Endothelial cell of umbilical vein (primary cell): ENCODE results near the gene SUN3. TPM values are rescaled to one million over a fixed set of nuclear protein-coding genes. Genes with fewer than 3 reads are reported as not detected.

Experiments used
- BruUV-seq: library from RNA; stranded (reverse); fragments of 400-500 nt; replicated peaks from 2 replicates; lab custom pipeline; 2021; lab: Mats Ljungman, UMichigan
- CTCF ChIA-PET: fragments of 300-600, 350-600 bp; sonication (Branson Sonifier 250); formaldehyde crosslinking; loops from one replicate; lab custom pipeline; 2021; ENCODE audit warnings: antibody characterized with exemption, inconsistent platforms; lab: Charles Lee
- POLR2A ChIA-PET: fragments of 300-600, 350-600 bp; sonication (Branson Sonifier 250); formaldehyde crosslinking; loops from one replicate; lab custom pipeline; 2021; ENCODE audit warnings: antibody characterized with exemption, inconsistent platforms; lab: Charles Lee
- DNase-seq: peaks from one replicate; pipeline ENCODE4 v3.0.0-alpha.2; 2011; ENCODE audit warnings: low read depth, low spot score
- FAIRE-seq: peaks from 2 replicates; lab custom pipeline; 2011; peaks lifted over from hg19 to GRCh38; lab: Jason Lieb, UNC
- H2AFZ ChIP-seq: 2 replicates; pipeline ENCODE4 v1.6.0; 2012; ENCODE audit warnings: low read depth, low read length, control low read depth, inconsistent platforms
- H3K27ac ChIP-seq: 2 replicates; pipeline ENCODE4 v1.5.1; 2011; ENCODE audit warnings: low read depth, mild to moderate bottlenecking, control low read depth, low read length, moderate library complexity; ENCODE audit not compliant: insufficient read depth
- H3K27me3 ChIP-seq, 2 experiments: 2 replicates each; pipeline versions ENCODE4 v1.6.0 to v1.6.1; 2011; ENCODE audit warnings: low read length in 2 of 2, mixed read lengths in 1 of 2; ENCODE audit not compliant: control insufficient read depth in 2 of 2, insufficient read depth in 2 of 2
- H3K36me3 ChIP-seq, 2 experiments: 2 replicates in 1 of 2; 3 replicates in 1 of 2; pipeline ENCODE4 v1.5.1; 2011; ENCODE audit warnings: low read length in 2 of 2, mild to moderate bottlenecking in 1 of 2, moderate library complexity in 1 of 2; ENCODE audit not compliant: control insufficient read depth in 2 of 2, insufficient read depth in 2 of 2; ENCODE audit errors: extremely low read depth in 1 of 2
- H3K4me1 ChIP-seq: 3 replicates; pipeline ENCODE4 v1.5.1; 2011; ENCODE audit warnings: mild to moderate bottlenecking, low read length; ENCODE audit not compliant: control insufficient read depth, insufficient read depth; ENCODE audit errors: extremely low read depth
- H3K4me2 ChIP-seq: 2 replicates; pipeline ENCODE4 v1.6.1; 2011; ENCODE audit warnings: low read length, control low read depth, mixed read lengths; ENCODE audit not compliant: insufficient read depth
- H3K4me3 ChIP-seq, 3 experiments: fragments of 200-600 bp in 1 of 3; sonication (generic), shearing (Covaris generic) in 1 of 3; replicated peaks in 1 of 3; 2 replicates each; pipeline ENCODE4 v1.5.1; 2011 to 2016; ENCODE audit warnings: control low read depth in 3 of 3, low read length in 3 of 3, mild to moderate bottlenecking in 2 of 3, inconsistent platforms in 1 of 3, low read depth in 1 of 3, moderate library complexity in 1 of 3; ENCODE audit not compliant: insufficient read depth in 1 of 3
- H3K79me2 ChIP-seq: 2 replicates; pipeline ENCODE4 v1.6.0; 2012; ENCODE audit warnings: low read length, inconsistent platforms; ENCODE audit not compliant: control insufficient read depth, insufficient read depth
- H3K9ac ChIP-seq: replicated peaks from 2 replicates; pipeline ENCODE3; 2011; ENCODE audit warnings: low read length, control low read depth; ENCODE audit not compliant: insufficient read depth; ENCODE audit errors: extremely low read depth
- H3K9me1 ChIP-seq: replicated peaks from 3 replicates; pipeline ENCODE4 v1.6.0; 2011; ENCODE audit warnings: mild to moderate bottlenecking, low read length; ENCODE audit not compliant: control insufficient read depth, insufficient read depth; ENCODE audit errors: extremely low read depth
- H3K9me3 ChIP-seq: replicated peaks from 2 replicates; pipeline ENCODE4 v1.5.1; 2012; ENCODE audit warnings: low read length, inconsistent platforms; ENCODE audit not compliant: control insufficient read depth, insufficient read depth
- H4K20me1 ChIP-seq: replicated peaks from 2 replicates; pipeline ENCODE3; 2011; ENCODE audit warnings: mild to moderate bottlenecking, low read length; ENCODE audit not compliant: control insufficient read depth, insufficient read depth; ENCODE audit errors: extremely low read depth
- CTCF ChIP-seq, 2 donors: IDR thresholded peaks; 1 replicate in 1 of 2; 2 replicates in 1 of 2; pipeline ENCODE4 v1.5.1; 2011; ENCODE audit warnings: low read length in 2 of 2, mild to moderate bottlenecking in 2 of 2, moderate library complexity in 2 of 2, control low read depth in 1 of 2, inconsistent platforms in 1 of 2, low read depth in 1 of 2; ENCODE audit not compliant: insufficient read depth in 1 of 2; ENCODE audit errors: extremely low read depth in 1 of 2
- EZH2 ChIP-seq: IDR thresholded peaks from 2 replicates; pipeline ENCODE4 v1.6.1; 2012; ENCODE audit warnings: borderline replicate concordance, low read depth, mild to moderate bottlenecking, moderate library complexity, low read length, inconsistent platforms; ENCODE audit not compliant: severe bottlenecking
- FOS ChIP-seq: IDR thresholded peaks from 2 replicates; pipeline ENCODE4 v1.6.1; 2011; ENCODE audit warnings: mild to moderate bottlenecking, low read length, moderate library complexity, borderline replicate concordance; ENCODE audit not compliant: insufficient read depth
- GATA2 ChIP-seq: IDR thresholded peaks from 2 replicates; pipeline ENCODE4 v1.7.0; 2011; ENCODE audit warnings: low read depth, mild to moderate bottlenecking, moderate library complexity, mixed read lengths, low read length; ENCODE audit not compliant: insufficient read length, insufficient read depth
- JUN ChIP-seq: IDR thresholded peaks from 2 replicates; pipeline ENCODE4 v1.6.1; 2011; ENCODE audit warnings: borderline replicate concordance, low read depth; ENCODE audit not compliant: insufficient read length, insufficient read depth
- MAX ChIP-seq: IDR thresholded peaks from 2 replicates; pipeline ENCODE4 v1.6.1; 2011; ENCODE audit not compliant: insufficient read depth, insufficient read length
- MYC ChIP-seq: IDR thresholded peaks from one replicate; pipeline ENCODE4 v1.6.1; 2011; ENCODE audit warnings: mild to moderate bottlenecking, low read depth, low read length
- POLR2A ChIP-seq: IDR thresholded peaks from 2 replicates; pipeline ENCODE4 v1.6.1; 2012; ENCODE audit warnings: low read depth, mild to moderate bottlenecking, control low read depth, low read length
- dilution Hi-C: fragments of 300-500 bp; cut with MboI; formaldehyde crosslinking; loops from one replicate; pipeline ENCODE4 v1.15.0; 2019; ENCODE audit warnings: low sequenced_read_pairs; ENCODE audit not compliant: extremely low pct_ligation_motif_present
- intact Hi-C: fragments of 100-400 bp; cut with micrococcal nuclease; formaldehyde crosslinking; loops from one replicate; pipeline ENCODE4 v1.10.0; 2022
- polyA plus RNA-seq, 4 experiments: library from polyadenylated mRNA; depleted of rRNA in 3 of 4; stranded (reverse) in 3 of 4; unstranded in 1 of 4; fragments of >200 nt; gene quantifications; 2 replicates each; pipeline versions ENCODE4 v1.2.1 to v1.2.3, GENCODE V29; 2011 to 2012; ENCODE audit warnings: missing spikeins in 1 of 4
- total RNA-seq: library from RNA; stranded (reverse); gene quantifications from 2 replicates; pipeline ENCODE4 v1.2.3, GENCODE V29; 2021

Gene SUN3
- total and polyA plus RNA-seq, 2 donors (not counting 3 experiments of a cell fraction or from before 2014, with no cell fraction given), result not detected

- no peaks in the 10 kb centered on the region for H3K79me2 ChIP-seq
- H3K36me3 ChIP-seq, result no peaks in the 10 kb centered on the region
- H3K27me3 ChIP-seq, result peaks cover 4 to 5% of the 10 kb centered on the region in 2 experiments
- intact Hi-C loops (no loop called here), dilution Hi-C loops (no loop called here)
- no peaks in the 10 kb centered on the region for H4K20me1 ChIP-seq
- H3K4me1 ChIP-seq, result no peaks in the 10 kb centered on the region
- POLR2A ChIA-PET, result no interaction called here
- no peaks in the 10 kb centered on the region for H3K9me1 ChIP-seq
- BruUV-seq, result no TSS peak
- H3K27ac ChIP-seq, result no peak overlapping the region
- no peak overlapping the region for H2AFZ ChIP-seq
- CTCF ChIA-PET, result no interaction called here
- FAIRE-seq (no peak), DNase-seq (no peak)
- TF ChIP-seq CTCF (IDR thresholded peaks at IDR 0.05; ENCODE audit: extremely low read depth in 1 of 2, insufficient read depth in 1 of 2, low read depth in 1 of 2, low read length in 2 of 2) (no peak), EZH2 (no peak), FOS (no peak), POLR2A (no peak), GATA2 (no peak), MYC (no peak), MAX (no peak), JUN (no peak)
- no peak overlapping the region for H3K9ac ChIP-seq
- H3K4me3 ChIP-seq, result no peak overlapping the region
- no peak overlapping the region for H3K4me2 ChIP-seq
- H3K9me3 ChIP-seq, result no peaks in the 10 kb centered on the region
These were observed 19.0 kb downstream of the SUN3 start for GRCh38 chr7:48009954-48010353.
